ENCODE results near the gene RIOK1.

Gene RIOK1

GRCh38 chr6:7439228-7439627 lies 49.6 kb downstream of the RIOK1 start:
- no peak overlapping the region for H3K4me3 ChIP-seq (ENCODE audit: low read depth, low read length)
- no peak for TF ChIP-seq CTCF (IDR thresholded peaks at IDR 0.05; ENCODE audit: control insufficient read depth, extremely low read depth, insufficient read depth)
- DNase-seq (ENCODE audit: low read depth): no peak

GRCh38 chr6:7440476-7440875 lies 50.9 kb downstream of the RIOK1 start:
- no peak for DNase-seq (ENCODE audit: low read depth)
- H3K4me3 ChIP-seq (ENCODE audit: low read depth, low read length): no peak overlapping the region

GRCh38 chr6:7441048-7441775 lies 51.6 kb downstream of the RIOK1 start:
- no peak for DNase-seq (ENCODE audit: low read depth)
- no peak for TF ChIP-seq CTCF (IDR thresholded peaks at IDR 0.05; ENCODE audit: control insufficient read depth, extremely low read depth, insufficient read depth)
- no peak overlapping the region for H3K4me3 ChIP-seq (ENCODE audit: low read depth, low read length)

More at GRCh38 chr6:7440476-7440875, 50.9 kb downstream of the RIOK1 start:
- TF ChIP-seq CTCF (IDR thresholded peaks at IDR 0.05; ENCODE audit: control insufficient read depth, extremely low read depth, insufficient read depth): no peak

GRCh38 chr6:7442467-7442866 lies 52.9 kb downstream of the RIOK1 start:
- no peak overlapping the region for H3K4me3 ChIP-seq (ENCODE audit: low read depth, low read length)
- DNase-seq (ENCODE audit: low read depth): no peak
- no peak for TF ChIP-seq CTCF (IDR thresholded peaks at IDR 0.05; ENCODE audit: control insufficient read depth, extremely low read depth, insufficient read depth)

GRCh38 chr6:7445101-7445500 lies 55.5 kb downstream of the RIOK1 start:
- DNase-seq (ENCODE audit: low read depth): no peak
- H3K4me3 ChIP-seq (ENCODE audit: low read depth, low read length): no peak overlapping the region
- no peak for TF ChIP-seq CTCF (IDR thresholded peaks at IDR 0.05; ENCODE audit: control insufficient read depth, extremely low read depth, insufficient read depth)

- no peak overlapping the region for H3K4me3 ChIP-seq (ENCODE audit: low read depth, low read length)
- no peak for DNase-seq (ENCODE audit: low read depth)
- no peak for TF ChIP-seq CTCF (IDR thresholded peaks at IDR 0.05; ENCODE audit: control insufficient read depth, extremely low read depth, insufficient read depth)
These were observed 56.4 kb downstream of the RIOK1 start for GRCh38 chr6:7445885-7446461.

Measured in LNCaP clone FGC (cell line).